ENCODE measurements around the gene POTEF.
"Not testable (repeated sequence)": the region's sequence is repeated elsewhere in the genome, so short reads cannot be mapped to it uniquely, and the experiment has no call there.

- TF ChIP-seq, protein P1, sequence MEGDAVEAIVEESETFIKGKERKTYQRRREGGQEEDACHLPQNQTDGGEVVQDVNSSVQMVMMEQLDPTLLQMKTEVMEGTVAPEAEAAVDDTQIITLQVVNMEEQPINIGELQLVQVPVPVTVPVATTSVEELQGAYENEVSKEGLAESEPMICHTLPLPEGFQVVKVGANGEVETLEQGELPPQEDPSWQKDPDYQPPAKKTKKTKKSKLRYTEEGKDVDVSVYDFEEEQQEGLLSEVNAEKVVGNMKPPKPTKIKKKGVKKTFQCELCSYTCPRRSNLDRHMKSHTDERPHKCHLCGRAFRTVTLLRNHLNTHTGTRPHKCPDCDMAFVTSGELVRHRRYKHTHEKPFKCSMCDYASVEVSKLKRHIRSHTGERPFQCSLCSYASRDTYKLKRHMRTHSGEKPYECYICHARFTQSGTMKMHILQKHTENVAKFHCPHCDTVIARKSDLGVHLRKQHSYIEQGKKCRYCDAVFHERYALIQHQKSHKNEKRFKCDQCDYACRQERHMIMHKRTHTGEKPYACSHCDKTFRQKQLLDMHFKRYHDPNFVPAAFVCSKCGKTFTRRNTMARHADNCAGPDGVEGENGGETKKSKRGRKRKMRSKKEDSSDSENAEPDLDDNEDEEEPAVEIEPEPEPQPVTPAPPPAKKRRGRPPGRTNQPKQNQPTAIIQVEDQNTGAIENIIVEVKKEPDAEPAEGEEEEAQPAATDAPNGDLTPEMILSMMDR (IDR thresholded peaks at IDR 0.05) = not testable (repeated sequence)
- TF ChIP-seq POLR2A (IDR thresholded peaks at IDR 0.05) = not testable (repeated sequence)
These were observed 1.3 kb downstream of the POTEF start for GRCh38 chr2:130127726-130128125.
